ENCODE results near the gene EID2B. TPM values are rescaled to one million over a fixed set of nuclear protein-coding genes. Genes with fewer than 3 reads are reported as not detected.
A peak's percentile ranks its signal among the peaks of the same experiment; 100 is the strongest.

Gene EID2B
- total RNA-seq, 1 donor from 2014 or later: 3.6 TPM

GRCh38 chr19:39481676-39482075, 51.0 kb downstream of the EID2B start:
- no peak for TF ChIP-seq CTCF (IDR thresholded peaks at IDR 0.05)
- no peak for DNase-seq (ENCODE audit: extremely low spot score, unreplicated experiment)

DNA sequence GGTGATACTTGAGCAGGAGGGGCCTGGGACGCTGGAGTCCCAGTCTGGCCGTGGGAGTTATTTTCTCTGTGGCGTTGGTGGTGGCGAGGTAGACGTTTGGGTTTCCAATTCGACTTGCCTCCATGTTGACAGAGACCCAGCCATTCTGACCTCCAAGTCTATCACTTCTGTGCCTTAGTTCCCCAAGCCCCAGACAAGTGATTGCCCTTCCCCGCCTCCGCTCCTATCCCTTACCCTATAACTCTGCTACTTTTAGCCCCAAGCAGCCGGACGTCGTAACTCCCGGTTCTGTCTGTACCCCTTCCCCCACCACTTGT, 51.5 kb downstream of the EID2B start:
- no peak for DNase-seq (ENCODE audit: extremely low spot score, unreplicated experiment)
- no peaks in the 10 kb centered on the region for H3K9me3 Mint-ChIP-seq (ENCODE audit: unreplicated experiment)
- peak overlapping the region; percentile 87 for H3K27ac Mint-ChIP-seq (ENCODE audit: unreplicated experiment)
- H3K4me3 Mint-ChIP-seq (ENCODE audit: unreplicated experiment): peak overlapping the region; percentile 80
- H3K27me3 Mint-ChIP-seq (ENCODE audit: unreplicated experiment): no peaks in the 10 kb centered on the region
- H3K36me3 Mint-ChIP-seq (ENCODE audit: unreplicated experiment): peaks cover 6% of the 10 kb centered on the region
- peaks cover 19% of the 10 kb centered on the region for H3K4me1 Mint-ChIP-seq (ENCODE audit: unreplicated experiment)
- no peak for TF ChIP-seq CTCF (IDR thresholded peaks at IDR 0.05)

More at GRCh38 chr19:39481676-39482075, 51.0 kb downstream of the EID2B start:
- Mint-ChIP-seq H3K4me3 (ENCODE audit: unreplicated experiment) (peak overlapping the region; percentile 80), H3K36me3 (ENCODE audit: unreplicated experiment) (peaks cover 5% of the 10 kb centered on the region), H3K9me3 (ENCODE audit: unreplicated experiment) (no peaks in the 10 kb centered on the region), H3K27me3 (ENCODE audit: unreplicated experiment) (no peaks in the 10 kb centered on the region), H3K4me1 (ENCODE audit: unreplicated experiment) (peaks cover 19% of the 10 kb centered on the region), H3K27ac (ENCODE audit: unreplicated experiment) (peak overlapping the region; percentile 87)

Other genes with a start within 250 kb of the EID2B start
- not detected in 2 replicates for gene IFNL1, start 236.4 kb downstream of the EID2B start, total RNA-seq
- gene LRFN1, start 212.0 kb downstream of the EID2B start, total RNA-seq: 0.31 and 0.35 TPM in 2 replicates
- gene GMFG, start 196.8 kb downstream of the EID2B start, total RNA-seq: not detected in 2 replicates
- 100 and 101 TPM in 2 replicates for gene SAMD4B, start 190.4 kb downstream of the EID2B start, total RNA-seq
- 45.6 and 45.9 TPM in 2 replicates for gene PAF1, start 141.7 kb downstream of the EID2B start, total RNA-seq
- gene MED29, start 141.5 kb downstream of the EID2B start, total RNA-seq: 37.1 and 38.7 TPM in 2 replicates
- gene ZFP36, start 126.0 kb downstream of the EID2B start, total RNA-seq: 81.5 and 105 TPM in 2 replicates
- gene PLEKHG2, start 120.2 kb downstream of the EID2B start, total RNA-seq: 131 and 150 TPM in 2 replicates
- 1,827 and 1,860 TPM in 2 replicates for gene RPS16, start 96.9 kb downstream of the EID2B start, total RNA-seq
- 130 and 132 TPM in 2 replicates for gene SUPT5H, start 87.3 kb downstream of the EID2B start, total RNA-seq
- 55.9 and 56.0 TPM in 2 replicates for gene TIMM50, start 52.0 kb downstream of the EID2B start, total RNA-seq
- gene DLL3, start 33.9 kb downstream of the EID2B start, total RNA-seq: 0.42 and 0.62 TPM in 2 replicates
- gene SELENOV, start 17.7 kb downstream of the EID2B start, total RNA-seq: not detected in 2 replicates
- 16.6 and 18.1 TPM in 2 replicates for gene EID2, start 7.3 kb upstream of the EID2B start, total RNA-seq
- not detected in 2 replicates for gene LGALS13, start 69.7 kb upstream of the EID2B start, total RNA-seq
- not detected in 2 replicates for gene LGALS16, start 123.1 kb upstream of the EID2B start, total RNA-seq
- gene LGALS14, start 171.6 kb upstream of the EID2B start, total RNA-seq: not detected in 2 replicates
- not detected in 2 replicates for gene CLC, start 205.2 kb upstream of the EID2B start, total RNA-seq
- gene LEUTX, start 246.0 kb upstream of the EID2B start, total RNA-seq: not detected in 2 replicates